SU-DHL-6 (cell line): ENCODE results near the gene ACVR1.

Source experiments
- H2AFZ ChIP-seq: fragments of 200-600 bp; sonication (generic); 2 replicates; pipeline ENCODE4 v1.6.1; 2014; ENCODE audit warnings: low read depth, mild to moderate bottlenecking, moderate library complexity, mixed read lengths, antibody characterized with exemption, low read length; ENCODE audit not compliant: severe bottlenecking
- H3F3A ChIP-seq: fragments of 200-600 bp; shearing (Covaris generic); 2 replicates; pipeline ENCODE4 v1.6.0; 2016; ENCODE audit warnings: antibody characterized with exemption, mild to moderate bottlenecking; ENCODE audit not compliant: insufficient read depth
- H3K27ac ChIP-seq: fragments of 200-600 bp; sonication (generic); 2 replicates; pipeline ENCODE4 v1.5.1; 2016; ENCODE audit warnings: low read depth, mild to moderate bottlenecking, low read length, moderate library complexity, mixed read lengths
- H3K27me3 ChIP-seq: fragments of 200-600 bp; sonication (generic), shearing (Covaris generic); 2 replicates; pipeline ENCODE4 v1.6.0; 2014; ENCODE audit warnings: mild to moderate bottlenecking, low read length
- H3K36me3 ChIP-seq: fragments of 200-600 bp; sonication (generic); 2 replicates; pipeline ENCODE4 v1.6.1; 2014; ENCODE audit warnings: mild to moderate bottlenecking, low read length, mixed read lengths
- H3K4me2 ChIP-seq: fragments of 300-600, 200-600 bp; shearing (Covaris generic), sonication (generic); 2 replicates; pipeline ENCODE4 v1.6.0; 2014; ENCODE audit warnings: low read length, low read depth, mild to moderate bottlenecking; ENCODE audit not compliant: poor library complexity, severe bottlenecking
- H3K4me3 ChIP-seq: fragments of 200-600 bp; sonication (generic); 2 replicates; pipeline ENCODE4 v1.5.1; 2014; ENCODE audit warnings: antibody characterized with exemption, low read length, mild to moderate bottlenecking, mixed read lengths; ENCODE audit not compliant: insufficient read depth, poor library complexity, severe bottlenecking
- H3K79me2 ChIP-seq: fragments of 200-600 bp; sonication (generic); 2 replicates; pipeline ENCODE4 v1.6.1; 2014; ENCODE audit warnings: mild to moderate bottlenecking, low read length, moderate library complexity; ENCODE audit not compliant: insufficient read depth
- H3K9ac ChIP-seq: fragments of 200-600 bp; sonication (generic); 2 replicates; pipeline ENCODE4 v1.7.0; 2014; ENCODE audit warnings: mild to moderate bottlenecking, low read length
- H3K9me2 ChIP-seq: fragments of 200-600 bp; sonication (generic); replicated peaks from 2 replicates; pipeline ENCODE4 v1.6.1; 2014; ENCODE audit warnings: low read length; ENCODE audit not compliant: insufficient read depth
- H3K9me3 ChIP-seq: fragments of 200-600 bp; sonication (generic); 2 replicates; pipeline ENCODE4 v1.6.1; 2014; ENCODE audit warnings: low read length, mixed read lengths; ENCODE audit not compliant: insufficient read depth
- H4K20me1 ChIP-seq: fragments of 200-600 bp; sonication (generic); 2 replicates; pipeline ENCODE4 v1.6.1; 2014; ENCODE audit warnings: low read depth, mild to moderate bottlenecking, antibody characterized with exemption, low read length, moderate library complexity, mixed read lengths
- EZH2phosphoT487 ChIP-seq: fragments of 200-600 bp; sonication (generic), shearing (Covaris generic); conservative IDR thresholded peaks from 2 replicates; pipeline ENCODE4 v1.6.1; 2018; ENCODE audit warnings: mild to moderate bottlenecking, antibody characterized with exemption, low read length, moderate library complexity, mixed read lengths
- TF ChIP-seq, protein P1 (sequence below): fragments of 200-600 bp; sonication (generic); IDR thresholded peaks from one replicate; pipeline ENCODE4 v1.5.1; 2017; ENCODE audit warnings: antibody characterized with exemption, mild to moderate bottlenecking, low read length, moderate library complexity; ENCODE audit not compliant: insufficient read depth, poor library complexity, severe bottlenecking

ACVR1 gene

DNA sequence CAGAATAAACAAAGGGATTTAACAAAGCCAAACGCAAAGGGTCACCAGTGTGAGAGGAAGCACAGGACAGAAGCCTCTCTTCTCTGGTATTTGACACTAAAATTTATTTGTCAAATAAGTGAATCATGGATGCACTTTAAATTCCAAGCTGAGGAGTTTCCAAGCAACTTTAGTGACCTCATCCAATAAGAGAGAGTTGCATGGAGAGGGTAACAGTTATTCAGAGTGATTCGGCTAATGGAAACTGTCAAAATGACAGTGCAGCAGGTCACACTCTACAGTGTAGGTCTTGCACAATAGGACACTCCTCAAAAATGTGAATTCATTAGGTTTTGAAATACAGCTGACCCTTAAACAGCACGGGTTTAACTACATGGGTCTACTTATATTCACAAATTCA lies 143.5 kb downstream of the ACVR1 start:
- H2AFZ ChIP-seq = no peak overlapping the region
- no peaks in the 10 kb centered on the region for H3K9me3 ChIP-seq
- no peak overlapping the region for H3K27ac ChIP-seq

DNA sequence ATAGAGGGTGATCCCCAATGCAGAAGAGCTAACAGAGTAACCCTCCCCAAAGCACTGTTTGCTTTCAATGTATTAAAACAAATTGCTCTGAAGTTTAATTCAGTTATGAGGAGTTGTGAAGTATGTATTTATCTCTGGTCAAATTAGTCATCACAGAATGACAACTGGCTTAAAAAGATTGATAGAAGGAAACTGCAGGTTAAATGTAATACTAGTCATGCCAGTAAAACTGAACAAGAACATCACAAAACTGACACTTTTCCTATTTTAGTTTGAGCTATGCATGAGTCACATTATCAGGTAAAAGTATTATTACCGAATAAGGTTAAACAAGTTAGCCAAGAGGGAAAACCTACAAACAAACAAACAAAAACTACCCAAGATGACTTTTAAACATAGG lies 148.4 kb downstream of the ACVR1 start:
- Histone ChIP-seq H3F3A (no peaks in the 10 kb centered on the region), H3K9me3 (peaks cover 5% of the 10 kb centered on the region; the same call in 1 of the 2 replicates), H3K36me3 (no peaks in the 10 kb centered on the region), H3K4me2 (no peak overlapping the region), H4K20me1 (no peaks in the 10 kb centered on the region), H3K79me2 (no peaks in the 10 kb centered on the region), H3K27ac (no peak overlapping the region), H3K9ac (no peak overlapping the region), H3K4me3 (no peak overlapping the region), H3K9me2 (no peaks in the 10 kb centered on the region), H2AFZ (no peak overlapping the region), H3K27me3 (no peaks in the 10 kb centered on the region)
- TF ChIP-seq EZH2phosphoT487 = no peak
- TF ChIP-seq, protein P1, sequence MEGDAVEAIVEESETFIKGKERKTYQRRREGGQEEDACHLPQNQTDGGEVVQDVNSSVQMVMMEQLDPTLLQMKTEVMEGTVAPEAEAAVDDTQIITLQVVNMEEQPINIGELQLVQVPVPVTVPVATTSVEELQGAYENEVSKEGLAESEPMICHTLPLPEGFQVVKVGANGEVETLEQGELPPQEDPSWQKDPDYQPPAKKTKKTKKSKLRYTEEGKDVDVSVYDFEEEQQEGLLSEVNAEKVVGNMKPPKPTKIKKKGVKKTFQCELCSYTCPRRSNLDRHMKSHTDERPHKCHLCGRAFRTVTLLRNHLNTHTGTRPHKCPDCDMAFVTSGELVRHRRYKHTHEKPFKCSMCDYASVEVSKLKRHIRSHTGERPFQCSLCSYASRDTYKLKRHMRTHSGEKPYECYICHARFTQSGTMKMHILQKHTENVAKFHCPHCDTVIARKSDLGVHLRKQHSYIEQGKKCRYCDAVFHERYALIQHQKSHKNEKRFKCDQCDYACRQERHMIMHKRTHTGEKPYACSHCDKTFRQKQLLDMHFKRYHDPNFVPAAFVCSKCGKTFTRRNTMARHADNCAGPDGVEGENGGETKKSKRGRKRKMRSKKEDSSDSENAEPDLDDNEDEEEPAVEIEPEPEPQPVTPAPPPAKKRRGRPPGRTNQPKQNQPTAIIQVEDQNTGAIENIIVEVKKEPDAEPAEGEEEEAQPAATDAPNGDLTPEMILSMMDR = no peak

More for the DNA sequence above, 143.5 kb downstream of the ACVR1 start:
- Histone ChIP-seq H4K20me1 (no peaks in the 10 kb centered on the region), H3K4me3 (no peak overlapping the region), H3K36me3 (no peaks in the 10 kb centered on the region), H3K4me2 (no peak overlapping the region), H3K9me2 (no peaks in the 10 kb centered on the region), H3K9ac (no peak overlapping the region), H3K27me3 (no peaks in the 10 kb centered on the region), H3K79me2 (no peaks in the 10 kb centered on the region), H3F3A (no peaks in the 10 kb centered on the region)
- TF ChIP-seq, protein P1 = no peak
- TF ChIP-seq EZH2phosphoT487 = no peak

DNA sequence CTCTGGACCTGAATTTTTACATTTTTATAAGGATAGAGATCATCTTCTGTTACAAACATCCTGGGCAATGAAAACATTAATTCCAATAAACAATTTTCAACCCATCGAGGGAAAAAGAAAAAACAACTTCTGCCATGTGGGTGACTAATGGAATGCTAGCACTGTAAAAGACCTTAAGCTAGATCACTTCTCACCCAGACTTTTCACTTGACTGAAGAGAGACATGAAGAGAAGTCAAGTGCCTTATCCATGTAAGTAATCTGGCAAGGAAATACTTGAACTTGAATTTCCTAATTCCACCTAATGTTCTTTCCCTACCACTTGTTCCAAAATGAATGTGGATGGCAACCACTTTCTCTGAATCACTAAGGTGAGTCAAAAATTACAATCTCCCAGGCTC lies 149.2 kb downstream of the ACVR1 start:
- H3K9me3 ChIP-seq = peaks cover 9% of the 10 kb centered on the region; the same call in 1 of the 2 replicates
- no peak overlapping the region for H3K9ac ChIP-seq
- H3K36me3 ChIP-seq = no peaks in the 10 kb centered on the region
- TF ChIP-seq EZH2phosphoT487 = no peak
- TF ChIP-seq, protein P1 = no peak
- H2AFZ ChIP-seq = no peak overlapping the region
- H3K27ac ChIP-seq = no peak overlapping the region
- H3K9me2 ChIP-seq = no peaks in the 10 kb centered on the region
- no peaks in the 10 kb centered on the region for H3K27me3 ChIP-seq
- no peak overlapping the region for H3K4me3 ChIP-seq
- H4K20me1 ChIP-seq = no peaks in the 10 kb centered on the region
- H3K4me2 ChIP-seq = no peak overlapping the region
- H3F3A ChIP-seq = no peaks in the 10 kb centered on the region
- H3K79me2 ChIP-seq = no peaks in the 10 kb centered on the region

DNA sequence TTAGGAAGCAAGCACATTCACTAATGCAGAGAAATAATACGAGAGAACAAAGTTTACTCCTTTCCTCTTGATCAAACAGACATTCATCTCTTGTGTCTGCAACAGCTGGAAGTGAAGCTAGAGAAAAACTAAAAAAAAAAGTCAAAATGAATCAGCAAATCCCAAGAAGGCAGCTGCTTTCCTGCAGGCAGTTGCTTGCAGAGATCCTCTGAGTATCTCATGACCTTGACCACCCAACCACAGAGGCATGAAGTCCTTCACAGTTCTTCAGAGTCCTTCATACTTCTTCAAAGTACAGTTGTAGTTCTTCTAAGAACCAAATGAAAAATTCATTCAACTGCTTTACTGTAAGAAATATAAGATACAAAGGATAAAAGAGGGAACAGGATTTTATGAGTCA lies 150.3 kb downstream of the ACVR1 start:
- no peak overlapping the region for H3K9ac ChIP-seq
- H3K79me2 ChIP-seq = no peaks in the 10 kb centered on the region
- no peaks in the 10 kb centered on the region for H3K9me2 ChIP-seq
- peaks cover 13% of the 10 kb centered on the region; the same call in 1 of the 2 replicates for H3K9me3 ChIP-seq
- no peaks in the 10 kb centered on the region for H3K27me3 ChIP-seq
- H3K36me3 ChIP-seq = no peaks in the 10 kb centered on the region
- H2AFZ ChIP-seq = no peak overlapping the region
- H4K20me1 ChIP-seq = no peaks in the 10 kb centered on the region
- no peak overlapping the region for H3K4me2 ChIP-seq
- TF ChIP-seq, protein P1 = no peak
- TF ChIP-seq EZH2phosphoT487 = no peak
- no peaks in the 10 kb centered on the region for H3F3A ChIP-seq
- H3K4me3 ChIP-seq = no peak overlapping the region
- no peak overlapping the region for H3K27ac ChIP-seq
